Astrocyte of the cerebellum (primary cell): ENCODE data around the gene DNAAF1.

Experiments used
- DNase-seq: peaks from one replicate; pipeline ENCODE4 v3.0.0-alpha.2; 2011; ENCODE audit warnings: low read depth
- H3K4me3 ChIP-seq: 2 replicates; pipeline ENCODE4 v1.5.1; 2011; ENCODE audit warnings: mild to moderate bottlenecking, low read depth, low read length, moderate library complexity
- in situ Hi-C: cut with HindIII; loops from 2 replicates; pipeline ENCODE4 v1.10.0; 2017; ENCODE audit warnings: low sequenced_read_pairs
- TF ChIP-seq, protein P1 (sequence below): IDR thresholded peaks from 2 replicates; pipeline ENCODE4 v1.5.1; 2012; ENCODE audit warnings: low read length, low read depth, moderate library complexity, mild to moderate bottlenecking; ENCODE audit errors: missing control alignments

The DNAAF1 gene

DNA sequence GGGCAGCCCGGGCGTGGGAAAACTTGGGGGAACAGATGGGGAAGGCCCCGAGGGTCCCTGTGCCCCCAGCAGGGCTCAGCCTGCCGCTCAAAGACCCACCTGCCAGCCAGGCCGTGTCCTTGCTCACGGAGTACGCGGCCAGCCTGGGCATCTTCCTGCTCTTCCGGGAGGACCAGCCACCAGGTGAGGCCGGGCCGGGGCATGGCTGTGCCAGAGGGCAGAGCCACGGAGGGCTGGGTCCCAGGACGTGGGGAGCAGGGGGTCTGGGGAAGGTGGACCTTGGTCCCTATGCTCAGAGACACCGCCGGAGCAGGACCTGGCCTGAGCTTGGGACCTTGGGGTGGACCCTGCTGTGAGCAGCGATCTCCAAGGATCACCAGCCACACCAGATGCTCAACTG is 46.4 kb downstream of the DNAAF1 start:
- in situ Hi-C loops = loop anchor here (5.0 kb wide), 1 partner anchor 54 kb away; no protein-coding TSS in a partner anchor

DNA sequence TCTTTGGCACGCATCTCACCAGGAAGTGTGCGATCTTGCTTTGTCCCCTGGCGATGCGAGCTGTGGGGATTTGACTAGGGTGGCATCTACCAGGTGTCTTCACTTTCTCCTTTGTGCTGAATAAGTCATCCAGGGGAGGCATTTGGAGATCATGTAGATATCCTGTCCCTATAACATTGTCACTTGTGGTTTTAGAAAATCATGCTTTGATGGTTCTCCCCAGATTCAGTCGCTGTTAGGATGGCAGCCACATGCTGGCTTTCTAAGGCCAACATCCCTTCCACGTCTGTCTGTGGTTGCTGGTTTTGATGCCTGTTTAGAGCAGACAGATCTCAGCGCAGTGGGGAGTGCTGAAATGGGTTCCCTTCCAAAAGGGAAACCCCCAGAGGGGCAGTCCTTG is 48.4 kb downstream of the DNAAF1 start:
- no peak for DNase-seq
- TF ChIP-seq, protein P1, sequence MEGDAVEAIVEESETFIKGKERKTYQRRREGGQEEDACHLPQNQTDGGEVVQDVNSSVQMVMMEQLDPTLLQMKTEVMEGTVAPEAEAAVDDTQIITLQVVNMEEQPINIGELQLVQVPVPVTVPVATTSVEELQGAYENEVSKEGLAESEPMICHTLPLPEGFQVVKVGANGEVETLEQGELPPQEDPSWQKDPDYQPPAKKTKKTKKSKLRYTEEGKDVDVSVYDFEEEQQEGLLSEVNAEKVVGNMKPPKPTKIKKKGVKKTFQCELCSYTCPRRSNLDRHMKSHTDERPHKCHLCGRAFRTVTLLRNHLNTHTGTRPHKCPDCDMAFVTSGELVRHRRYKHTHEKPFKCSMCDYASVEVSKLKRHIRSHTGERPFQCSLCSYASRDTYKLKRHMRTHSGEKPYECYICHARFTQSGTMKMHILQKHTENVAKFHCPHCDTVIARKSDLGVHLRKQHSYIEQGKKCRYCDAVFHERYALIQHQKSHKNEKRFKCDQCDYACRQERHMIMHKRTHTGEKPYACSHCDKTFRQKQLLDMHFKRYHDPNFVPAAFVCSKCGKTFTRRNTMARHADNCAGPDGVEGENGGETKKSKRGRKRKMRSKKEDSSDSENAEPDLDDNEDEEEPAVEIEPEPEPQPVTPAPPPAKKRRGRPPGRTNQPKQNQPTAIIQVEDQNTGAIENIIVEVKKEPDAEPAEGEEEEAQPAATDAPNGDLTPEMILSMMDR = no peak
- no peak overlapping the region for H3K4me3 ChIP-seq
- in situ Hi-C loops = loop anchor here (5.0 kb wide), 1 partner anchor 56 kb away; no protein-coding TSS in a partner anchor

More for the DNA sequence above, 46.4 kb downstream of the DNAAF1 start:
- TF ChIP-seq, protein P1 = no peak
- no peak for DNase-seq
- H3K4me3 ChIP-seq = no peak overlapping the region

DNA sequence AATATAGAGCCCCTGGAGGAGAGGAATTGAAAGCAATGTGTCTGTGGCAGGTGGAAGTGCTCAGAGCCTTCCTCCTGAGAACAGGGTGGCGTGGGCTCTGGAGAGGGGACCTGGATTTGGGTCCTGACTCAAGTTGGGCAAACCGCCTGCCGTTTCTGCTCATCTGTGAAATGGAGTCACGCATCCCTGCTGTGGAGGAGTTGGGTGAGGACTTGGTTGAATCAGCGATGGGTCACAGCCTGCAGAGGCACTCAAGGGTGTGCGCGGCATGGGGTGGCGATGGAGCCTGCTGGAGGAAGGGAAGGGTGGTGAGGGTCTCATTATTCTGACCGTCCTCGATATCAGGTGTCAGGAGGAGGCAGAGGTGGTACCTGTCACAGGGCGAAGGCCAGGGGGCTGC is 48.9 kb downstream of the DNAAF1 start:
- in situ Hi-C loops = loop anchor here (5.0 kb wide), 1 partner anchor 57 kb away; no protein-coding TSS in a partner anchor
- TF ChIP-seq, protein P1 = no peak

DNA sequence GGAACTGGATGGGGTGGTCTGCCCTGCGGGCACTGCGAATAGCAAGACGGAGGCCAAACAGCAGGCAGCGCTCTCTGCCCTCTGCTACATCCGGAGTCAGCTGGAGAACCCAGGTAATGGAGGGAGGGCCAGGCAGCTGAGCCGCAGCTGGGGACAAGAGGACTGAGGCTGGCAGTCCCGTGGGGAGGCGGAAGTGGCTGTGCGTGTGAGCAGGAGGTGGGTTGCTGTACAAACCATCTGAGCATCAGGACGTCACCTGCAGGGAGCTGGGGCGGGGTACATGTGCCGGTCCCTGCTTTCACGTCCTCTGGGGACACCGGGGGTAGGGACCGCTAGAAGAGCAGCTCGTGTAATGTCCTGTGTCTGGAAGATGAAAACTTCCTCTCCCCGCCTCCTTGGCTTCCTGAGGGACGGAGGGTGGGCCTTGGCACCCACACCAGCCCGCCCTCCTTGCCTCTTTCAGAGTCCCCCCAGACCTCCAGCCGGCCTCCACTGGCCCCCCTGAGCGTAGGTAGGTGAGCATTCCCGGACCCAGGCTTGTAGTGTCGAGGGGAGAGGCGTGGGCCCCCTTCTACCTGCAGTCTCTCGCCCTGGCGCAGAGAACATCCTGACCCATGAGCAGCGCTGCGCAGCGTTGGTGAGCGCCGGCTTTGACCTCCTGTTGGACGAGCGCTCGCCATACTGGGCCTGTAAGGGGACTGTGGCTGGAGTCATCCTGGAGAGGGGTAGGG is 49.5 kb downstream of the DNAAF1 start:
- DNase-seq = no peak
- in situ Hi-C loops = loop anchor here (5.0 kb wide), 1 partner anchor 57 kb away; no protein-coding TSS in a partner anchor
- no peak overlapping the region for H3K4me3 ChIP-seq
- TF ChIP-seq, protein P1 = no peak

More for the DNA sequence above, 48.9 kb downstream of the DNAAF1 start:
- H3K4me3 ChIP-seq = no peak overlapping the region
- no peak for DNase-seq

DNA sequence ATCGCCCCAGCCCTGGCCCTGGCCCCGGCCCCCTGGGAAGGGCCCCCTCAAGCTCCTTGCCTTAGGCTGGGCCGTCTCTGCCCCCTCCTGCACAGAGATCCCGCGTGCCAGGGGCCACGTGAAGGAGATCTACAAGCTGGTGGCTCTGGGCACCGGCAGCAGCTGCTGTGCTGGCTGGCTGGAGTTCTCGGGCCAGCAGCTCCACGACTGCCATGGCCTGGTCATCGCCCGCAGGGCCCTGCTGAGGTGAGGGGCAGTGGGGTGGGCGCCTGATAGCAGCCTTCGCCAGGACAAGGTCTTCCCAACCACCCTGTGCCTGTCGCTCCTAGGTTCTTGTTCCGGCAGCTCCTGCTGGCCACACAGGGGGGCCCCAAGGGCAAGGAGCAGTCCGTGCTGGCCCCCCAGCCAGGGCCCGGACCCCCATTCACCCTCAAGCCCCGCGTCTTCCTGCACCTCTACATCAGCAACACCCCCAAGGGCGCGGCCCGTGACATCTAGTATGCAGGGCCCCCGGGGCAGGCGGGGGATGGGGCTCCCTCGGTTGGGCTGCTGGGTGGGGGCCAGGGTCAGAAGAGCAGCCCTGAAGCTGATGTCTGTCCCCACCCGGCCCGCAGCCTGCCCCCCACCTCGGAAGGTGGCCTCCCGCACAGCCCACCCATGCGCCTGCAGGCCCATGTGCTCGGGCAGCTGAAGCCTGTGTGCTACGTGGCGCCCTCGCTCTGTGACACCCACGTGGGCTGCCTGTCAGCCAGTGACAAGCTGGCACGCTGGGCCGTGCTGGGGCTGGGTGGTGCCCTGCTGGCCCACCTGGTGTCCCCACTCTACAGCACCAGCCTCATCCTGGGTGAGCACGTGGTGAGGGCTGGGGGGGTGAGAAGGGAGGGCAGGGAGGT is 50.3 kb downstream of the DNAAF1 start:
- no peak overlapping the region for H3K4me3 ChIP-seq
- no peak for DNase-seq
- in situ Hi-C loops = no loop called here
- TF ChIP-seq, protein P1 = no peak

DNA sequence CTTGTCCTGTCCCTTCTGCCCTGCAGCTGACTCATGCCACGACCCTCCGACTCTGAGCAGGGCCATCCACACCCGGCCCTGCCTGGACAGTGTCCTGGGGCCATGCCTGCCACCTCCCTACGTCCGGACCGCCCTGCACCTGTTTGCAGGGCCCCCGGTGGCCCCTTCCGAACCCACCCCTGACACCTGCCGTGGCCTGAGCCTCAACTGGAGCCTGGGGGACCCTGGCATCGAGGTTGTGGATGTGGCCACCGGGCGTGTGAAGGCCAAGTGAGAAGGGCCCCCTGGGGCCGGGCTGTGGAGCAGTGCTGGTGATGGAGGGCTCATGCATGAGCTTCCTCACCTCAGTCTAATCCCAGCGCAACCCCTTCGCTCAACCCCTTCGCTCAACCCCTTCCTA is 51.0 kb downstream of the DNAAF1 start:
- in situ Hi-C loops = no loop called here
- TF ChIP-seq, protein P1 = no peak
- H3K4me3 ChIP-seq = no peak overlapping the region
- no peak for DNase-seq
